Hepatocyte (in vitro differentiated cells): Measurements from ENCODE around the gene RSAD1. TPM values are rescaled to one million over a fixed set of nuclear protein-coding genes. Genes with fewer than 3 reads are reported as not detected.

ENCODE experiments used
- DNase-seq: peaks from one replicate; pipeline ENCODE4 v3.0.0-alpha.2; 2016; ENCODE audit warnings: low spot score
- H2AFZ ChIP-seq: fragments of 200-600 bp; sonication (generic); 2 replicates; pipeline ENCODE4 v1.6.0; 2016; ENCODE audit warnings: antibody characterized with exemption, mild to moderate bottlenecking
- H3K27ac ChIP-seq: fragments of 200-600 bp; sonication (generic); 2 replicates; pipeline ENCODE4 v1.5.1; 2016; ENCODE audit warnings: mild to moderate bottlenecking
- H3K27me3 ChIP-seq: fragments of 200-600 bp; sonication (generic); 2 replicates; pipeline ENCODE4 v1.6.1; 2016
- H3K36me3 ChIP-seq: fragments of 200-600 bp; sonication (generic); replicated peaks from 2 replicates; pipeline ENCODE4 v1.5.1; 2016; ENCODE audit warnings: low read depth; ENCODE audit not compliant: insufficient read depth
- H3K4me1 ChIP-seq: fragments of 200-600 bp; sonication (generic); 2 replicates; pipeline ENCODE4 v1.5.1; 2016; ENCODE audit warnings: mild to moderate bottlenecking, moderate library complexity; ENCODE audit not compliant: insufficient read depth
- H3K4me2 ChIP-seq: fragments of 200-600 bp; sonication (generic); 2 replicates; pipeline ENCODE4 v1.6.0; 2016
- H3K4me3 ChIP-seq: fragments of 200-600 bp; sonication (generic); 2 replicates; pipeline ENCODE4 v1.5.1; 2016; ENCODE audit warnings: mild to moderate bottlenecking
- H3K79me2 ChIP-seq: fragments of 200-600 bp; sonication (generic); 2 replicates; pipeline ENCODE4 v1.6.0; 2017; ENCODE audit warnings: mild to moderate bottlenecking
- H3K9me2 ChIP-seq: fragments of 200-600 bp; sonication (generic); replicated peaks from 2 replicates; pipeline ENCODE4 v1.6.0; 2017; ENCODE audit warnings: mild to moderate bottlenecking; ENCODE audit not compliant: insufficient read depth
- H3K9me3 ChIP-seq: fragments of 200-600 bp; sonication (generic); 2 replicates; pipeline ENCODE4 v1.5.1; 2016; ENCODE audit warnings: low read depth, mild to moderate bottlenecking
- H4K20me1 ChIP-seq: fragments of 200-600 bp; sonication (generic); 2 replicates; pipeline ENCODE4 v1.6.0; 2016; ENCODE audit warnings: mild to moderate bottlenecking; ENCODE audit not compliant: insufficient read depth, poor library complexity, severe bottlenecking
- CTCF ChIP-seq: fragments of 200-600 bp; sonication (generic); IDR thresholded peaks from 2 replicates; pipeline ENCODE4 v1.5.1; 2016; ENCODE audit warnings: antibody characterized with exemption, mild to moderate bottlenecking; ENCODE audit not compliant: poor library complexity
- EZH2 ChIP-seq: fragments of 200-600 bp; sonication (generic); IDR thresholded peaks from 2 replicates; pipeline ENCODE4 v1.6.1; 2016; ENCODE audit warnings: antibody characterized with exemption, mild to moderate bottlenecking, borderline replicate concordance
- EZH2phosphoT487 ChIP-seq: fragments of 200-600 bp; sonication (generic); IDR thresholded peaks from one replicate; pipeline ENCODE4 v1.6.1; 2018; ENCODE audit warnings: antibody characterized with exemption, mild to moderate bottlenecking, low read depth, moderate library complexity; ENCODE audit not compliant: unreplicated experiment, severe bottlenecking
- WGBS: methylation state at CpG from one replicate; pipeline ENCODE4 v1.1.6; 2016; ENCODE audit warnings: low lambda C conversion rate; ENCODE audit errors: missing lambda C conversion rate; 5-methylcytosine and 5-hydroxymethylcytosine counted together
- polyA plus RNA-seq: library from polyadenylated mRNA; unstranded; fragments of >200 nt; fragmentation: Nextera tagmentation; extraction: Ambion mirVana; gene quantifications from 2 replicates; pipeline ENCODE4 v1.2.1, GENCODE V29; 2016
- total RNA-seq: library from RNA; depleted of rRNA; stranded (reverse); fragments of >200 nt; gene quantifications from 2 replicates; pipeline ENCODE4 v1.2.3, GENCODE V29; 2014

Gene RSAD1
- total and polyA plus RNA-seq, 2 experiments from 2014 or later, result 28.6 to 44.2 TPM

GRCh38 chr17:50533720-50534148, 55.1 kb downstream of the RSAD1 start:
- WGBS, result 2% methylated on average over 16 of the region's 17 CpGs
- H4K20me1 ChIP-seq, result no peaks in the 10 kb centered on the region
- peak overlapping the region; percentile 29 for H2AFZ ChIP-seq
- H3K4me3 ChIP-seq, result no peak overlapping the region
- no peaks in the 10 kb centered on the region for H3K36me3 ChIP-seq
- no peaks in the 10 kb centered on the region for H3K9me2 ChIP-seq
- peaks cover 3% of the 10 kb centered on the region for H3K79me2 ChIP-seq
- DNase-seq, result peak; percentile 61
- peak overlapping the region; percentile 88 for H3K4me2 ChIP-seq
- peaks cover 2% of the 10 kb centered on the region for H3K27me3 ChIP-seq
- H3K9me3 ChIP-seq, result no peaks in the 10 kb centered on the region
- H3K4me1 ChIP-seq, result peaks cover 36% of the 10 kb centered on the region
- TF ChIP-seq EZH2phosphoT487 (no peak), CTCF (no peak), EZH2 (no peak)
- H3K27ac ChIP-seq, result peak overlapping the region; percentile 68

- peak; percentile 66 for DNase-seq
- 41% methylated on average over 23 of the region's 24 CpGs for WGBS
Measured at GRCh38 chr17:50534222-50534978, 55.7 kb downstream of the RSAD1 start.

GRCh38 chr17:50534979-50535326, 56.3 kb downstream of the RSAD1 start:
- no peak overlapping the region for H3K27ac ChIP-seq
- H2AFZ ChIP-seq, result no peak overlapping the region
- H3K4me2 ChIP-seq, result peak overlapping the region; percentile 88
- peaks cover 3% of the 10 kb centered on the region for H3K79me2 ChIP-seq
- peaks cover 2% of the 10 kb centered on the region for H3K27me3 ChIP-seq
- no peak overlapping the region for H3K4me3 ChIP-seq
- H3K36me3 ChIP-seq, result no peaks in the 10 kb centered on the region
- TF ChIP-seq CTCF, result no peak
- TF ChIP-seq EZH2, result no peak
- no peak for TF ChIP-seq EZH2phosphoT487
- WGBS, result 100% methylated on average over 2 of the region's 2 CpGs
- H3K9me3 ChIP-seq, result no peaks in the 10 kb centered on the region
- no peaks in the 10 kb centered on the region for H4K20me1 ChIP-seq
- H3K4me1 ChIP-seq, result peaks cover 36% of the 10 kb centered on the region
- H3K9me2 ChIP-seq, result no peaks in the 10 kb centered on the region
- DNase-seq, result no peak

More at GRCh38 chr17:50534222-50534978, 55.7 kb downstream of the RSAD1 start:
- TF ChIP-seq CTCF, result peak; percentile 28
- no peak for TF ChIP-seq EZH2phosphoT487
- H3K36me3 ChIP-seq, result no peaks in the 10 kb centered on the region
- H3K79me2 ChIP-seq, result peaks cover 3% of the 10 kb centered on the region
- H2AFZ ChIP-seq, result peak overlapping the region; percentile 29
- H3K9me3 ChIP-seq, result no peaks in the 10 kb centered on the region
- H3K9me2 ChIP-seq, result no peaks in the 10 kb centered on the region
- peak overlapping the region; percentile 68 for H3K27ac ChIP-seq
- no peak overlapping the region for H3K4me3 ChIP-seq
- no peaks in the 10 kb centered on the region for H4K20me1 ChIP-seq
- peak overlapping the region; percentile 88 for H3K4me2 ChIP-seq
- peaks cover 2% of the 10 kb centered on the region for H3K27me3 ChIP-seq
- peaks cover 36% of the 10 kb centered on the region for H3K4me1 ChIP-seq
